HG03064 (cell line): Measurements from ENCODE around the gene ALOX5.
"Not testable (repeated sequence)": the region's sequence is repeated elsewhere in the genome, so short reads cannot be mapped to it uniquely, and the experiment has no call there.

Experiments
- ATAC-seq: cut with Tn5 transposase; IDR thresholded peaks from one replicate; pipeline ENCODE4 v1.9.1; 2021; ENCODE audit warnings: low read depth; ENCODE audit not compliant: unreplicated experiment

ALOX5 gene

GRCh38 chr10:45373576-45374349, at the start of gene ALOX5:
ALOX5 (plus strand) TSS chr10:45374216; CDS start chr10:45374280, 64 bp downstream.
- peak; percentile 41 for ATAC-seq

- ATAC-seq = no peak
These were observed 48.9 kb upstream of the ALOX5 start for GRCh38 chr10:45325116-45325515.

- ATAC-seq = not testable (repeated sequence)
These were observed 47.2 kb upstream of the ALOX5 start for GRCh38 chr10:45326864-45327263.

- ATAC-seq = not testable (repeated sequence)
These were observed 42.2 kb upstream of the ALOX5 start for GRCh38 chr10:45331824-45332223.

- ATAC-seq = no peak
These were observed 34.1 kb upstream of the ALOX5 start for GRCh38 chr10:45339894-45340293.

GRCh38 chr10:45340420-45340819, 33.6 kb upstream of the ALOX5 start:
- not testable (repeated sequence) for ATAC-seq

GRCh38 chr10:45346652-45347335, 27.2 kb upstream of the ALOX5 start:
- not testable (repeated sequence) for ATAC-seq

GRCh38 chr10:45347464-45347863, 26.6 kb upstream of the ALOX5 start:
- not testable (repeated sequence) for ATAC-seq

GRCh38 chr10:45348196-45348765, 25.7 kb upstream of the ALOX5 start:
- ATAC-seq = not testable (repeated sequence)

- ATAC-seq = peak; percentile 36
These were observed 20.8 kb upstream of the ALOX5 start for GRCh38 chr10:45353186-45353585.

- no peak for ATAC-seq
These were observed 19.8 kb upstream of the ALOX5 start for GRCh38 chr10:45354261-45354660.

GRCh38 chr10:45355494-45355893, 18.5 kb upstream of the ALOX5 start:
- ATAC-seq = no peak

- ATAC-seq = not testable (repeated sequence)
These were observed 15.1 kb upstream of the ALOX5 start for GRCh38 chr10:45358961-45359360.

GRCh38 chr10:45361983-45362799, 11.8 kb upstream of the ALOX5 start:
- ATAC-seq = not testable (repeated sequence)

GRCh38 chr10:45367643-45368042, 6.4 kb upstream of the ALOX5 start:
- not testable (repeated sequence) for ATAC-seq

GRCh38 chr10:45368181-45368580, 5.8 kb upstream of the ALOX5 start:
- ATAC-seq = no peak

GRCh38 chr10:45370202-45370955, 3.6 kb upstream of the ALOX5 start:
- no peak for ATAC-seq

- ATAC-seq = no peak
These were observed 2.5 kb upstream of the ALOX5 start for GRCh38 chr10:45371560-45371959.

GRCh38 chr10:45372251-45372951, 1.6 kb upstream of the ALOX5 start:
- no peak for ATAC-seq
